Measurements from ENCODE around the gene MAML1.
"Not testable (repeated sequence)": the region's sequence is repeated elsewhere in the genome, so short reads cannot be mapped to it uniquely, and the experiment has no call there.

MAML1 gene

DNA sequence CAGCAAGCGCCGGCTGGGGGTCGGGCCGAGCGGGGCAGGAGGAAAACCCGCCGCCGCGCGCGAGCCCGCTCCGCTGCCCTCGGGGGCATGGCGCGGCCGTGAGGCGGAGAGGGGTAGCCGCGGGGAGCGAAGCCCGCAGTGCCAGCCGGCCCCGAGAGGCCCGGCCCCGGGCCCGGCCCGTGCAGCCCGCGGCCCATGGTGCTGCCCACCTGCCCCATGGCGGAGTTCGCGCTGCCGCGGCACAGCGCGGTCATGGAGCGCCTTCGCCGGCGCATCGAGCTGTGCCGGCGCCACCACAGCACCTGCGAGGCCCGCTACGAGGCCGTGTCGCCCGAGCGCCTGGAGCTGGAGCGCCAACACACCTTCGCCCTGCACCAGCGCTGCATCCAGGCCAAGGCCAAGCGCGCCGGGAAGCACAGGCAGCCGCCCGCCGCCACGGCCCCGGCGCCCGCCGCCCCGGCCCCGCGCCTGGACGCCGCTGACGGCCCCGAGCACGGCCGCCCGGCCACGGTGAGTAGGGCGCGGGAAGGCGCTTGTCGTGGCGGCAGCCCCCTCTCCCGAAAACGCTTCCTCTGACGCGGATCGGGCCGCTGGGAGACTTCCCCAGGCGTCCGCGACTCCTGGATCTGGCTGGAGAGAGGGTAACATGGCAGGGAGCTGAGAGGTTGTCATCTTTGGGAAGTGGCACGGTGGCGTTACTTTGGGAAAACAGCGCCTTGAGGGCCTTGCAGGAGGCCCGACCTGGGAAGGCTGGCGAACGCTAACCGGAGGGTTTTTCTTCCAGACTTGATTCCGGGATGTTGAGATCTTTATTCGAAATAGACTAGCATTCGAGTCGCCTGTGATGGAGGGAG, 523 bp downstream of the MAML1 start:
- no peak for DNase-seq

DNA sequence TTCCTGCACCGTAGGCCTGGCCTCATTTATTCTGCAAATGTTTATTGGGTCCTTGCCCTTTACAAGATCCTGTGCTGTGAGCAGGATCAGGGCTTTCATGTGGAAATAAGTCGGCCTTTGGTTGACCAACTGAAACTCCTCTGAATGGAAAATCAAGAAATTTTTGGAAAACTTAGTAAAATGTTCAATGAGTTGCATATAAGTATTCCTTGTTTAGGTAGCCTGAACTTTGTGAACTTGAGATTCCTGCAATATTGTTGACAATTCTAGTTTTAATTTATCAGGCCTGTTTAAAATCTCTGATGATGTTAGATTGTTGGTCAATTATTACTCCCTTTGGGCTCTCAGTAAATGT, 1.1 kb downstream of the MAML1 start:
- no peak for DNase-seq

DNA sequence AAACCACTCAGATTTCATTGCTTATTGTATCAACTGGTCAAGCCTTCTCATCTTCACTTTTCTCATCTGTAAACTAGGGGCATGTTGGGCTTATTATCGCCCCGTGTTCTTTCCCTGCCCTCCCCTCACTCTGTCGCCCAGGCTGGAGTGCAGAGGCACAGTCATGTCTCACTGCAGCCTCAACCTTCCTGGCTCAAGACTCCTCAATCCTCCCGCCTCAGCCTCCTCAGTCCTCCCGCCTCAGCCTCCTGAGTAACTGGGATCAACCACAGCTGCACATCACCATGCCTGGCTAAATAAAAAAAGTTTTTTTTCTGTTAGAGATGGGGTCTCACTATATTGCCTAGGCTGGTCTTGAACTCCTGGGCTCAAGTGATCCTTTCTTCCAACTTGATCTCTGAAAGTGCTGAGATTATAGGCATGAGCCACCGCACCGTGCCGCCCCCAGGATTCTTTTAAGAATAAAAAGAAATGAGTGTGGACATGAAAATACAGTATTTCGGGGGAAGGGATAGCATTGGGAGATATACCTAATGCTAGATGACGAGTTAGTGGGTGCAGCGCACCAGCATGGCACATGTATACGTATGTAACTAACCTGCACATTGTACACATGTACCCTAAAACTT, 2.0 kb downstream of the MAML1 start:
- no peak for DNase-seq

DNA sequence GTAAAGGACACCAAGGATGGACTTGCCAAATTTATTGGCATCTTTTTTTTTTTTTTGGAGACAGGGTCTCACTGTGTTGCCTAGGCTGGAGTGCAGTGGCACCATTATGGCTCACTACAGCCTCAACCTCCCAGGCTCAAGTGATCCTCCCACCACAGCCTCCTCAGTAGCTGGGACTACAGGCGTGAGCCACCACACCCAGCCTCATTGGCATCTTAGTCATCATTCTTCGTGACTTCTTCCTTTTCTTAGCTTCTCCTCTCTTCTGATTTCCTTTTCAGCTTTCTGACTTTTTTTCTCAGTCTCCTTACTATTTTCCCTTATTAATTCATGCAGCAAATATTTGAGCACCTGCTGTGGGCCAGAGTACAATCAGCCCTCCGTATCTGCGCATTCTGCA, 6.1 kb downstream of the MAML1 start:
- no peak for DNase-seq

DNA sequence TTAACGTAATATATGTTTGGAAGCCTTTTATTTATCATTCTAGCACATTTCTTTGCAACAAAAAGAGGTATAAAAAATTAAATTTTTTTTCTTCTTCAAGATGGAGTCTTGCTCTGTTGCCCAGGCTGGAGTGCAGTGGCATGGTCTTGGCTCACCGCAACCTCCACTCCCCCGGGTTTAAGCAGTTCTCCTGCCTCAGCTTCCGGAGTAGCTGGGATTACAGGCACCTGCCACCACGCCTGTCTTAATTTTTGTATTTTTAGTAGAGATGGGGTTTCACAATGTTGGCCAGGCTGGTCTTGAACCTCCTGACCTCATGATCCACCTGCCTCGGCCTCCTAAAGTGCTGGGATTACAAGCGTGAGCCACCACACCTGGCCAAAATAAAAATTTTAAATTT, 11.5 kb downstream of the MAML1 start:
- not testable (repeated sequence) for DNase-seq

DNA sequence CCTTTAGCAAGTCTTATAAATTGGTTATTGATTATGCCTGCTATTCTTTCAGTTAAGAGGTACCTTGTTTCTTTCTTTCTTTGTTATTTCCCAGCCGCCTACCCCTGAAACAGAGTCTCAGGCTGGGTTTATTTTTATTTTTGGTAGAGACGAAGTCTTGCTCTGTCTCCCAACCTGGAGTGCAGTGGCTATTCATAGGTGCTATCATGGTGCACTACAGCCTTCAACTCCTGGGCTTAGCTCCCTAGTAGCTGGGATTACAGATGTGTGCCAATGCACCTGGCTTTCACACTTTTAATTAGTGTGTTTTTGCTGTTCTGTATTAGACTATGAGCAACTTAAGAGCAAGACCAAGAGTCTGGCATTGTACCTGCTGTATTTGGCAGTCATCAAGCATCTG, 14.2 kb downstream of the MAML1 start:
- DNase-seq, result no peak

DNA sequence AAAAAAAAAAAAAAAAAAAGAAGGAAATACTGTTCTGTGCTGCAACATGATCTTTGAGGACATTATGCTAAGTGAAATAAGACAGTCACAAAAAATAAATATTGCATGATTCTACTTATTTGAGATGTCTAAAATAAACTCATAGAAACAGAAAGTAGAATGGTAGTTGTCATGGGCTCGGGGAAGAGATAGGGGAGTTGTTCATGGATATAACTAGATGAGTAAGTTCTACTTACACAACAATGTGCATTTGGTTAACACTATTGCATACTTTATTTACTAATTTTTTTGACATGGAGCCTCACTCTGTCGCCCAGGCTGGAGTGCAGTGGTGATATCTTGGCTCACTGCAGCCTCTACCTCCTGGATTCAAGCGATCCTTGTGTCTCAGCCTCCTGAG, 15.2 kb downstream of the MAML1 start:
- no peak for DNase-seq

DNA sequence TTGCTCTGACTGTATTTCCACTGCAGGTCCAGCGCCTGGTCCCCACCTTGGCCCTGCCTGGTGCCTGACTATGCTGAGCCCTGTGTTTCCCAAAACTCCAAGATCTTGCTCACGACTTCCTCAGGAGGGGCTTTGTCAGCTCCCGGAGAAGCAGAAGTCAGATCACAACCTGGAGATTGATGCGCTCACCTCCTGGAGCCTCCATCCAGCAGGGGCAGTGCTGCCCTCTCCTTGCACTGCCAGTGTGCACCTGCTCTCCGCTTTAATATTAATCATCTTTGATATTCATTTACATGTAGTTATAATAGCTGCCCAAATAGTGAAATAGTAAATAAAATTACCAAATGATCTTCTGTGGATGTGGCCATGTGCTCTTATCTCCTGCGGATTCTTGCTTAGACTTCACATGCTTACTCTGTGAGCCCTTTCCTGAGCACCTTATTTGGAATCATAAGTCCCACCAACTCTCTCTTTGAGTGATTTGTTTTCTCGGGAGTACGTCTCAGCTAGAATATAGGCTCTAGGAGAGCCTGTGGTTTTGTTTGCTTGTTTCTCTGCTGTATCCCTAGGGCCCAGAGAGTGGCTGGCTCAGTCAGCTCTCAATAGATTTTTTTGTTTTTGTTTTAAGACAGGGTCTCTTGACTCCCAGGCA, 17.4 kb downstream of the MAML1 start:
- no peak for DNase-seq

DNA sequence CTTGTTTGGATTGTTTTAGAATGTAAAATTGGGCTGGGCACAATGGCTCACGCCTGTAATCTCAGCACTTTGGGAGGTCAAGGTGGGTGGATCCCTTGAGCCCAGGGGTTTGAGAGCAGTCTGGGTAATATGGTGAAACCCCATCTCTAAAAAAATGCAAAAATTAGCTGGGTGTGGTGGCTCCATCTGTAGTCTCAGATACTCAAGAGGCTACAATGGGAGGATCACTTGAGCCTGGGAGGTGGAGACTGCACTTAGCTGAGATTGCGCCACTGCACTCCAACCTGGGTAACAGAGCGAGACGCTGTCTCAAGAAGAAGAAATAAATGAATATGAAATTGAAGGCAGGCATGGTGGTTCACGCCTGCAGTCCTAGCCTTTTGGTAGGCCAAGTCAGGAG, 21.3 kb downstream of the MAML1 start:
- no peak for DNase-seq

DNA sequence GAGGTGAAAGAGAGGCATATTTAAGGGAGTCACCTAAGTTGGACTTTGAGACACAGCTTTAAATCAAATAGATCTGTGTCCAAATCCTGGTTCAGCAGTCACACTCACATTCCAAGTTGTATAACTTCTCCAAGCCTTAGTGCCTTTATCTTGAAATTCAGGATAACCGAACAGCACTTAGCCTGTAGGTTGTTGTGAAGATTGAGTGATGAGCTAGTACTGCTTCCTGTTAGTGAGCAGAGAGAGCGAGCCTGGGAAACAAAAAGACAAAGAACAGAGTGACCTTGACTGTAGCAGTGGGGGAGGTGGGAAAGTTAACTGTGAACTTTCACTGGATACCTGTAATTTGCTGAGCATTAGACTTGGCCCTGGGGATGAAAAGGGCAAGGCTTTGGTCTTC, 22.4 kb downstream of the MAML1 start:
- no peak for DNase-seq

DNA sequence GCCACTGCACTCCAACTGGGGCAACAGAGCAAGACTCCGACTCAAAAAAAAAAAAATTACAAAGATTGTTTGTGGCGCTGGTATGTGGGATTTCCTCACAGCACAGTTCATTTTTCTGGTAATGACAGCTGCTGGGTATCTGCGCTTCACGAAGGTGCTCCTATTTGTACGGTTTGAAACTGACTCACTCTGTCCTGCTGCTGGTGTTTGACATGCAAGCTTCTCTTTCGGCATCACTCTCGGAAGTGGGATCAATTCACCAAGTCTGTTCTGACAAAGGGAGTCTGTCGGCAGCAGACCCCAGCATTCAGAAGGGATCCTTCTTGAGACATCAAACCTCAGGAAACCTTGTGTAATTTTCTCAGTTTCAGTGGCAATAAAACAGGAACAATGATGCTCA, 26.3 kb downstream of the MAML1 start:
- peak; percentile 94 for DNase-seq

DNA sequence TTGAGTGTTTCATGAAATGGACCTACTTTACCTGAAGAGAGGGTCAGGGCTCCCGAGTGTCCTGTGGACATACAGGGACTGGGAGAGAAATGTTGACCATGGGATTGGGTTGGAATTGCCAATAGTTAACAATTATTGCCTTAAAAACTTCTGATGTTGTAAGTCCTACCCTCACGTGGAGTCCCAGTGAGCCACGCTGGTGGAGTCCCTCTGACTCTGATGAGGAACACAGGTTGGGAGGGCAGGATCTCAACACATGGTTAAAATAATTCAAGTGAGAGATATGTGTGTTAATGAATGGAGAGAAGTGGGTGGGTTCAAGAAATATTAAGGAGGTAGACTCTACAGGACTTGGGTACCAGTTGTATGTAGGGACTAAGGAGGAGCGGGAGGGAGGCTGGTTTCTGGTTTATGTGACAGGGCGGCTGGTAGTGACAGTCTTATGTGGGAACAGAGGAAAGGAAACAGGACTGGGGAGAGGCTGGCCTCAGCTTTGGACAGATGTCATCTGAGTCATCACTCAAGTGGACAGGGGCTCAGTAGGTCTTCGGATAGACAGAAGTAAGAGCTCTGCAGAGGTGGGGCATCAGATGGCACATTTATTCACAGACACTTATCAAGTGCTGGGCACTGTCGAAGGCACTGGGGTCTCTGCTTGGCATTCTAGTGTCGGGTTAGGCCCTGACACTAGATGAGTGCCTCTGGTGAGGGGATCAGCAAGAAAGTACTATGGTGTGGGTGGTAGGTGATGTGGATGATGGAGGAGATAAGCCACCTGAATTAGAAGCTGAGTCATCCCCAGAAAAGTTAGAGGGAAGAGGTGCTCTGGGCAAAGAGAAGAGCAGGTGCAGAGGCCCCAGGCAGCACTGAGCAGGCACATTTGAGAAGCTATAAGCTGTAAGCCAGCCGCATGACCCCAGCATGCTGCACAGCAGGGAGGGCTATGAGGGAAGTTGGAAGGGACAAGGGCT, 27.2 kb downstream of the MAML1 start:
- no peak for DNase-seq

DNA sequence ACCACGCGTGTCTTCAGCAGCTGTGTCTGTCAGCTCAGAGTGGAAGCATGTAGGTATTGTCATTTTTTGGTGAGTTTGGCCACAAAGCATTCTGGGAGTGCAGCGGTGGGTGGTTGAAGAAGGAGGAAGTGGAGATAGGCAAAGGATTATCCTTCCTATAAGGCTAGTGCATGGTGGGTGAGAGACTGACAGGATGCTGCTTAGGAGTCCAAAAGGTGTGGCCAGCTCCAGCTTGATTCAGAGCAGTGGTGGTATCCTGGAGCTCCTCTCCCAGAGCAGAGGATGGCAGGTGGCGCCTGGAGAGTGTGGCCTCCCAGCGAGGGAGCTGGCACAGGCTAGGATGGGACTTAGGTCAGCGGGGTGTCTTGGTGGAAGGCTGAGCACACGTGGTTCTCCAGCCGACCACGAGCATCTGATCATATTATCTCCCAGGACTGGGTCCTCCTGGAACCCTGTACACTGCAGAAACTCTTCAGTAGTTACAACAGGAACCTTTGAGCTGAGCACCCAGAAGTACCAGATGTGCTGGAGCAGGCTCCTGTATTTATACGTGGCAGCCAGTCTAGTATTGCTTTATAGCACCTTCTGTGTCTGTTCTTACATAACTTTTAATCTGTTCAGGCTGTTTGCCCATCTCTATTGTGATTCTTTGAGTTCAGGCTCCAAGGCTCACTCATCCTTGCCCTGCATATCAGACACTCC, 29.6 kb downstream of the MAML1 start:
- no peak for DNase-seq

DNA sequence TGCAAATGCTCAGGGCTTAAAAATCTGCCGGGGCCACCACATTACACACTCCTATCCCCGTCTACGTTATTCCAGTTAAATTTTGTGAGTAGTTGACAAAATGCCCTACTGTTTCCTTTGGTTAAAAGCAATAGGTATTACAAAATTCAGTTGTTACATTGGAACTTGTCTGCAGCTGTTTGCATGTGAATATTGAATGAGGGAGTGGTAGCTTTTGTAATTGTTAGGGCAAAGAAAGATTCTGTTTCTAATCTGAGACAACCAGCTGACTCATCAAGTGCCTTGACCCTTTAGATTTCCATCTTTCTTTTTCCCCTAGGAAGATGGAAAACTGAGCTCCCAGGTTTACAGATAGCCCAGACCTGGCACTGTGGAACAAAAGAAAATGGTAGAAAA, 30.2 kb downstream of the MAML1 start:
- no peak for DNase-seq

DNA sequence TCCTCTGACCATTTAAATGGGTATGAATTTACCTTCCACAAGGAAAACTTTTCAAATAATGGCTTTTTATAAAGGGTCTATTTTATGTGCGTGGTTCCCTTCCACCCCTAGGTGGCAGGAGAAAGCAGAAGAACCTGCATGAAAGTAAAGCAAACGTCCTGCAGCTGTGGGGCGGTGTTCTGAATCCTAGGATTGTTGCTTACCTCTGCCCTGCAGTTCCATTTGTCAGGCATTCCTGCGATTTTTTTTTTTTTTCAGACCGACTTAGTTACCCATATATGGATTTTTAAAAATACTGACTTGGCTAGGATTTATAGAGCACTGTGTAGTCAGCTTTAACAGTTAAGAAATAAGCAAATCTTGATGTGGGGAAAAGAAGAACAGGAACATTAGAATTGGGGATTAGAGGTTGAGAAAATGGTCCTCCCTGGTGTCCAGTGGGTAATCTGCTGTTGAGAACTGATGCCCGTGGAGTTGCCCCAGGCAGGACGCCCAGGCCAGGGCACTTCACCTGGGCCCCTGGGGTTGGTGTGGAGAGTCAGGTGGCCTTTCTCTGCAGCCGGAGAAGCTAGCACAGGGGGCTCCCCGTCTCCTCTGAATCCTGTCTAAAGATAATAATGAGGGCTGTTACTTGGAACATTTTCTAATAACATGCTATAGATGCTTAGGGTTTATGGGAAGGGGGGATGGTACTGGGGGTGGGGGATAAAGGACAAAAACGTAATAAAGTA, 30.8 kb downstream of the MAML1 start:
- no peak for DNase-seq

DNA sequence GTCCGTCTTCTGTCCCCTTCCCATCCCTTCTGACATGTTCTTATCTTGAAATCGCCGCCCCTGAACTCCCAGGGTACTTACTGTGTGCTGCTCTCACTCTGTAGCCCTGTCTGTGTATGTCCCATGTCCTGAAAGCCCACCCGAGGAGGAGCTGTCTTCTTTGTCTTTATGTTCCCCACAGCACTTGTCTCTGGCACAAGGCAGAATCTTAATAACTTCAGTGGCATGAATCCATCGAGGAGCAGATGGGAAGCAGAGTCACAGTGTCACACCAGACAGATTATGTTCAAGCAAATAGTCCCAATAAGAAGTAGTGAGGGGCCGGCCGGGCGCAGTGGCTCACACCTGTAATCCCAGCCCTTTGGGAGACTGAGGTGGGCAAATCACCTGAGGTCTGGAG, 31.4 kb downstream of the MAML1 start:
- DNase-seq, result no peak

DNA sequence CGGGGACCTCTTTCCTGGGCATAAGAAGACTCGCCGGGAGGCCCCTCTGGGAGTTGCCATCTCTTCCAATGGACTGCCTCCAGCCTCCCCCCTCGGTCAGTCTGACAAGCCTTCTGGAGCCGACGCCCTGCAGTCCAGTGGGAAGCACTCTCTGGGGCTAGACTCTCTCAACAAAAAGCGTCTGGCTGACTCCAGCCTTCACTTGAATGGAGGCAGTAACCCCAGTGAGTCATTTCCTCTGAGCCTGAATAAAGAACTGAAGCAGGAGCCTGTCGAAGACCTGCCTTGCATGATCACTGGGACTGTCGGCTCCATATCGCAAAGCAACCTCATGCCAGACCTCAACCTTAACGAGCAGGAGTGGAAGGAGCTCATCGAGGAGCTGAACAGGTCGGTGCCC, 32.8 kb downstream of the MAML1 start:
- DNase-seq, result no peak

DNA sequence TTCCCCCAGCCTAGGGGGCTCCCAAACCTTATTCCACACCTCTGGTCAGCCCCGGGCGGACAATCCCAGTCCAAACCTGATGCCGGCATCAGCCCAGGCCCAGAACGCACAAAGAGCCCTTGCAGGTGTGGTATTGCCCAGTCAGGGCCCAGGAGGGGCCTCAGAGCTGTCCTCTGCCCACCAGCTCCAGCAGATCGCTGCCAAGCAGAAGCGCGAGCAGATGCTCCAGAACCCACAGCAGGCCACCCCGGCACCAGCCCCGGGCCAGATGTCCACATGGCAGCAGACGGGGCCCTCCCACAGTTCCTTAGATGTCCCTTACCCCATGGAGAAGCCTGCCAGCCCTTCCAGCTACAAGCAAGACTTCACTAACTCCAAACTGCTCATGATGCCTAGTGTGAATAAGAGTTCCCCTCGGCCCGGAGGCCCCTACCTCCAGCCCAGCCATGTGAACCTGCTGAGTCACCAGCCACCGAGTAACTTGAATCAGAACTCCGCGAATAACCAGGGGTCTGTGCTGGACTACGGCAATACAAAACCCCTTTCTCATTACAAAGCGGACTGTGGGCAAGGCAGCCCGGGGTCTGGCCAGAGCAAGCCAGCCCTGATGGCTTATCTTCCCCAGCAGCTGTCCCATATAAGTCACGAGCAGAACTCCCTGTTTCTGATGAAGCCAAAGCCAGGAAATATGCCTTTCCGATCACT, 33.6 kb downstream of the MAML1 start:
- DNase-seq, result no peak

DNA sequence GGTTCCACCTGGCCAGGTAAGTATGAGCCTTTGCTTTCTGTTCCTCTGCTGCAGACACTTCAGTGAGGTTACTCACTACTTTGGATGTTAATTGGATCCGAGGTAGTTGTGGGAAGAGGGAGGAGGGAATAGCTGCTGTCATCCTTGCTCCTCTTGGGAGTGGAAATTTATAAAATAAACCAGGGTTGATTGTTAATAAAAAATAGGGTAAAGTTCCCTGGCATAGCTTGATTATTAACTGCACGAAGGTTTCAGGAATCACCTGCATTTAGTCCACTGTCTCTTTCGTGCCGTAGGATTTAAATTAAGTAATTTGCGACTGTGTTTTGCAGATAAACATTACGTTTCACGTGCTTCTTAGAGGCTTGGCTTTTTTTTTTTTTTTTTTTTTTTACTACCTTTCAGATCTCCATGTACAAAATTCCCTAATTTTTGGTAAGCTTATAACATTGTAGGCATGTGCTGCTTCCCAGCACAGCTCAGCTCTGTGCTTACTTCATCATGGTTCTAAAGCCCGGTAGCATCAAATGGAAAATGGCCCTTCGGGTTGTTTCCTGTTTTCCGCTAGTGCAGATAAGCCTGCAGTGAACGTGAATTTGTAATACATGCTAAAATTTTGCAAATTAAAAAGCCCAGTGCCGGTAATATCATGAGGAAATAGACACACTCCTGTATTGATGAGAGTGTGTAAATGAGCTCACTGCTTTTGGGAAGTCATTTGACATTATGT, 34.3 kb downstream of the MAML1 start:
- no peak for DNase-seq

DNA sequence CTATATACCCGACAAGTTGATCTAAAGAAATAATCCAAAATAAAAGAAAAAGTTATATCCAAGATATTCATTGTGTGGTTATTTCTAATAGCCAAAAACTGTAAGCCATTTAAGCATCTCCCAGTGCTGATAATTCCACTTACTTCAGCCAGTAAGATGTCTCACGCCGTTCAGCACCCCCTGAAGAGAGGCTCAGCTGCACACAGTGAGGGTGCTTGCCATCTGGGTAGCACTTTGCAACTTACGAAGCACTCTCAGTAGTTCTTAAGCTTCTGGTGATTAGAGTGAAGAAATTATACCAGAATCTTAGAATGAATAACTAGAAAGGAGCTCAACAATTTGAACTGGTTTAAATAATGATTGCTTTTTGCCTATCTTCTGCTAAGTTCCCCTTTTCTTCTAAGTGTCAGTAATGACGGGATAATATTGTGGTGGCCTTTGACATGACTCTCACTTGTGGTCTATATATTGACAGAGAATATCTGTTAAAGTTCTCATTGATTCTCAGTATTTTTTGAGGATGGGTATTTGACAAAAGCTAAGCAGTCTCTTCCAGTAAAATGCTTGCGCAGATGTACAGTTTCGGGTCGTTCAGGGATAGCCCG, 35.0 kb downstream of the MAML1 start:
- DNase-seq, result no peak
